Lung (tissue), 12 donors: ENCODE data around the gene MARCHF3. TPM values are rescaled to one million over a fixed set of nuclear protein-coding genes. Genes with fewer than 3 reads are reported as not detected.
A peak's percentile ranks its signal among the peaks of the same experiment; 100 is the strongest.

Experiments
- ATAC-seq: fragments of 200-7000 bp; cut with Tn5 transposase; one replicate; pipeline ENCODE4 v1.9.1; 2020; ENCODE audit warnings: moderate number of reproducible peaks; ENCODE audit not compliant: insufficient read depth, low FRiP score
- DNase-seq, 3 donors: peaks; one replicate each; pipeline ENCODE4 v3.0.0-alpha.2; 2013 to 2017
- H3K27ac ChIP-seq, 2 donors: one replicate each; pipeline ENCODE4 v1.5.1; 2013; ENCODE audit warnings: mild to moderate bottlenecking in 2 of 2, moderate library complexity in 2 of 2, control low read depth in 1 of 2, inconsistent platforms in 1 of 2, low read depth in 1 of 2, low read length in 1 of 2
- H3K27me3 ChIP-seq, 3 donors: one replicate each; pipeline ENCODE4 v1.5.1; 2013; ENCODE audit warnings: low read length in 2 of 3; ENCODE audit not compliant: control insufficient read depth in 3 of 3, insufficient read depth in 3 of 3
- H3K36me3 ChIP-seq, 4 donors: one replicate each; pipeline ENCODE4 v1.5.1; 2013; ENCODE audit warnings: low read length in 4 of 4, mild to moderate bottlenecking in 1 of 4, moderate library complexity in 1 of 4; ENCODE audit not compliant: control insufficient read depth in 4 of 4, insufficient read depth in 4 of 4
- H3K4me1 ChIP-seq, 5 donors: one replicate each; pipeline ENCODE4 v1.5.1; 2013; ENCODE audit warnings: low read length in 5 of 5, mild to moderate bottlenecking in 2 of 5, moderate library complexity in 1 of 5; ENCODE audit not compliant: control insufficient read depth in 5 of 5, insufficient read depth in 5 of 5
- H3K4me3 ChIP-seq: one replicate; pipeline ENCODE4 v1.5.1; 2013; ENCODE audit warnings: mild to moderate bottlenecking, control low read depth, moderate library complexity
- H3K9ac ChIP-seq, 2 donors: one replicate each; pipeline ENCODE4 v1.5.1; 2013; ENCODE audit warnings: low read length in 2 of 2, control low read depth in 1 of 2; ENCODE audit not compliant: insufficient read depth in 1 of 2
- H3K9me3 ChIP-seq, 4 donors: one replicate each; pipeline ENCODE4 v1.5.1; 2013; ENCODE audit warnings: low read length in 3 of 4, mild to moderate bottlenecking in 1 of 4, moderate library complexity in 1 of 4; ENCODE audit not compliant: control insufficient read depth in 4 of 4, insufficient read depth in 3 of 4
- WGBS, 2 donors: extraction: QIAGEN DNeasy Blood & Tissue Kit; methylation state at CpG; one replicate each; pipeline ENCODE4 v1.1.7; 2013; 5-methylcytosine and 5-hydroxymethylcytosine counted together
- polyA plus RNA-seq, 2 donors: library from polyadenylated mRNA; stranded (reverse); fragments of 200-250 nt; gene quantifications; one replicate each; pipeline ENCODE4 v1.2.1, GENCODE V29; 2013
- total RNA-seq, 2 donors: library from RNA; depleted of rRNA in 1 of 2; stranded (reverse); fragments of >200 nt in 1 of 2; gene quantifications; one replicate each; pipeline ENCODE4 v1.2.1, GENCODE V29; 2014 to 2021
- TF ChIP-seq, protein P1 (sequence below): IDR thresholded peaks from 2 replicates; pipeline ENCODE4 v1.5.1; 2012; ENCODE audit warnings: mild to moderate bottlenecking; ENCODE audit errors: control extremely low read depth, extremely low read depth
- donor health status: control.
- donor health status: control.
- donor health status: Bipolar disorder and iron deficiency.
- donor health status: healthy.
- donor health status: DM: yes; HTN: yes; CAD: no.

The MARCHF3 gene
- total and polyA plus RNA-seq, 4 donors = 3.7 to 17.0 (median 13.1) TPM

DNA sequence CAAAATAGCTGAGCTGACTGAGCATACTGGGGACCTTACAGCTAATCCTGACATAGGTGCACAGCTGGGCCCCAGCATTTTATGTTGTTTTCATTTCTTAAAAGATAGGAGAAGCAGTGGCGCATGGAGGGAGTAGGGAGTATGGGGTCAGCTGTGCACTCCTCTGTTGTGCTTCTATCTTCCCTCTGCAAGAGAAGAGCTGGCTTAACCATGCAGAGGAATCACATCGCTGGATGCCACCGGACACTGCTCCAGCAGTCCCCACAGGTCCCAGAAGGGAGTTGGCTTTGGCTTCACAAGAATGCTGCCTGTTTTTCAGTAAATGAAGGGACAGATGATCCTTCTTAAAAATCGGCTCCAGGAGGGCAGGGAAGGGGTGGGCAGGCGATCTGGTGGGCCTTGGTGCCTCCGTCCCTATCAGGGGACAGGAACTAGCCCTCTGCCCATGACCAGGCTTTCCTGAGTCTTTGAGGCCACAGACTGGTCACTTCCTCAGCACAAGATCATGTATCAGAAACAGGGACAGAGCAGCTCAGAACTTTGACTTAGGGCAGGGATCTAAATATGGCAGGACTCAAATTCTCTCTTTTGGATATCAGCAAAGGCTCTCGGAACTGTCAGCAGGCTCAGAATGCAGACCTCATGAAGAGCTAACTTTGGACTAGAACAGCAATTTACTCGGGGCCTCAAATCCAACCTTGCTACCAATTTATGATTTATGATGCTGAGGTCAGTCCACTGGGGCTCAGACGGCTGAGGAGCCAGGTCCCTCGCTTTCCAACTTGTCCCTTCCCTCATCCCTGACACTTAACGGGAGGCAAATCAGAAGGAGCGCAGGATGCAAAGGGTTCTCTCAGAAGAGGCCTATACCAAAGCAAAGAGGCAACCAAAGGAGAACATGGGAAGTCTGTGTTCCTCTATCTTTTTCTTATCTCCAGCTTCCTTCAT lies 47.2 kb downstream of the MARCHF3 start:
- DNase-seq (no peak), ATAC-seq (no peak)
- no peak overlapping the region for H3K9ac ChIP-seq
- no peaks in the 10 kb centered on the region for H3K27me3 ChIP-seq
- H3K4me3 ChIP-seq = no peak overlapping the region
- H3K36me3 ChIP-seq = no peaks in the 10 kb centered on the region
- H3K4me1 ChIP-seq = peaks cover 0 to 12% (median 0%) of the 10 kb centered on the region in 5 donors
- TF ChIP-seq, protein P1, sequence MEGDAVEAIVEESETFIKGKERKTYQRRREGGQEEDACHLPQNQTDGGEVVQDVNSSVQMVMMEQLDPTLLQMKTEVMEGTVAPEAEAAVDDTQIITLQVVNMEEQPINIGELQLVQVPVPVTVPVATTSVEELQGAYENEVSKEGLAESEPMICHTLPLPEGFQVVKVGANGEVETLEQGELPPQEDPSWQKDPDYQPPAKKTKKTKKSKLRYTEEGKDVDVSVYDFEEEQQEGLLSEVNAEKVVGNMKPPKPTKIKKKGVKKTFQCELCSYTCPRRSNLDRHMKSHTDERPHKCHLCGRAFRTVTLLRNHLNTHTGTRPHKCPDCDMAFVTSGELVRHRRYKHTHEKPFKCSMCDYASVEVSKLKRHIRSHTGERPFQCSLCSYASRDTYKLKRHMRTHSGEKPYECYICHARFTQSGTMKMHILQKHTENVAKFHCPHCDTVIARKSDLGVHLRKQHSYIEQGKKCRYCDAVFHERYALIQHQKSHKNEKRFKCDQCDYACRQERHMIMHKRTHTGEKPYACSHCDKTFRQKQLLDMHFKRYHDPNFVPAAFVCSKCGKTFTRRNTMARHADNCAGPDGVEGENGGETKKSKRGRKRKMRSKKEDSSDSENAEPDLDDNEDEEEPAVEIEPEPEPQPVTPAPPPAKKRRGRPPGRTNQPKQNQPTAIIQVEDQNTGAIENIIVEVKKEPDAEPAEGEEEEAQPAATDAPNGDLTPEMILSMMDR = no peak
- 91 to 92% methylated on average over 12 of the region's 12 CpGs for WGBS, 2 donors
- H3K9me3 ChIP-seq = no peaks in the 10 kb centered on the region
- H3K27ac ChIP-seq = peak overlapping the region in 1 of 2 donors; percentile 64

DNA sequence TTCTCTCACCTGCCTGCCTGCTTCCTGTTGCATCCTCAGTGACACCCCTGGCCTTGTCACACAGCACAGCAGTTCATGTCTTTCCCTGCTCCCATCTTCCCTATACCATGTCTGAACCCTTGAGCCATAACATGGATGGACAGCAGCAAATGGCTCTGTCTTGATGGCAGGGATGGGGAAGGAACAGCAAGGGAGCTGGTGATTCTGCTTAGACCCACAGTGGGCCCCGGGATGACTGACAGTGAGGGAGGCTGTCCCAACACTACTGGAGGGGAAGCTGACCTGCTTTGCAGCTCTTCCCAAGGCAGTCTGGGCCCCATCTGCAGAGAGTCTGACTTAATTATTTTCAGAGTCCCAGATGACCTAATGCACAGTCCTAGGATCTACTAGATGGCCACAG lies 48.2 kb downstream of the MARCHF3 start:
- Histone ChIP-seq H3K4me1 (peaks cover 0 to 12% (median 0%) of the 10 kb centered on the region in 5 donors), H3K36me3 (no peaks in the 10 kb centered on the region), H3K27ac (no peak overlapping the region), H3K9ac (no peak overlapping the region), H3K27me3 (no peaks in the 10 kb centered on the region), H3K4me3 (no peak overlapping the region), H3K9me3 (no peaks in the 10 kb centered on the region)
- ATAC-seq (no peak), DNase-seq (no peak)
- 94 to 96% methylated on average over 1 of the region's 1 CpG for WGBS, 2 donors
- TF ChIP-seq, protein P1 = no peak

GRCh38 chr5:126981701-126982100 lies 48.7 kb downstream of the MARCHF3 start:
- Histone ChIP-seq H3K4me1 (peaks cover 0 to 16% (median 0%) of the 10 kb centered on the region in 5 donors), H3K36me3 (no peaks in the 10 kb centered on the region), H3K27me3 (no peaks in the 10 kb centered on the region), H3K9me3 (no peaks in the 10 kb centered on the region), H3K9ac (no peak overlapping the region), H3K4me3 (no peak overlapping the region), H3K27ac (no peak overlapping the region)
- DNase-seq (no peak), ATAC-seq (no peak)
- TF ChIP-seq, protein P1 = no peak
- WGBS, 2 donors = 84 to 90% methylated on average over 1 of the region's 1 CpG
